Muscle of leg (tissue), 11 donors: ENCODE measurements around the gene KIRREL3. TPM values are rescaled to one million over a fixed set of nuclear protein-coding genes. Genes with fewer than 3 reads are reported as not detected.

Experiments
- DNase-seq: peaks from one replicate; pipeline ENCODE4 v3.0.0; 2013
- H3K27ac ChIP-seq: one replicate; pipeline ENCODE4 v1.5.1; 2013; ENCODE audit warnings: mild to moderate bottlenecking, low read length, control low read depth
- H3K27me3 ChIP-seq: one replicate; pipeline ENCODE4 v1.6.1; 2013; ENCODE audit warnings: low read length; ENCODE audit not compliant: control insufficient read depth, insufficient read depth
- H3K36me3 ChIP-seq: one replicate; pipeline ENCODE4 v1.6.1; 2013; ENCODE audit warnings: low read length; ENCODE audit not compliant: control insufficient read depth, insufficient read depth
- H3K4me1 ChIP-seq: one replicate; pipeline ENCODE4 v1.6.1; 2013; ENCODE audit warnings: low read length; ENCODE audit not compliant: control insufficient read depth, insufficient read depth
- H3K4me3 ChIP-seq: one replicate; pipeline ENCODE4 v1.5.1; 2013; ENCODE audit warnings: low read length, control low read depth
- H3K9me3 ChIP-seq: replicated peaks from 2 replicates; pipeline ENCODE4 v1.6.1; 2013; ENCODE audit warnings: low read depth, low read length; ENCODE audit not compliant: control insufficient read depth
- WGBS: methylation state at CpG from one replicate; pipeline ENCODE4 v1.1.5; 2013; ENCODE audit warnings: missing lambda C conversion rate; ENCODE audit not compliant: insufficient coverage; 5-methylcytosine and 5-hydroxymethylcytosine counted together
- polyA plus RNA-seq, 8 donors: library from polyadenylated mRNA; unstranded; fragments of 120-200 nt; gene quantifications; one replicate each; pipeline versions ENCODE4 v1.2.1 to v1.2.3, GENCODE V29; 2013; ENCODE audit warnings: inconsistent platforms in 1 of 8, low replicate concordance in 1 of 8; ENCODE audit not compliant: insufficient read length in 8 of 8, insufficient read depth in 1 of 8
- total RNA-seq: library from RNA; stranded (reverse); fragments of 120-200 nt; gene quantifications from one replicate; pipeline ENCODE4 v1.2.4, GENCODE V29; 2013

Gene KIRREL3
- total and polyA plus RNA-seq, 9 donors, result 0.27 to 1.8 (median 0.93) TPM

- WGBS, result 70% methylated on average over 3 of the region's 5 CpGs
- Histone ChIP-seq H3K4me3 (no peak overlapping the region), H3K27ac (no peak overlapping the region), H3K27me3 (peaks cover 8% of the 10 kb centered on the region), H3K9me3 (no peaks in the 10 kb centered on the region), H3K36me3 (no peaks in the 10 kb centered on the region), H3K4me1 (peaks cover 6% of the 10 kb centered on the region)
- DNase-seq, result peak; percentile 33
Observed at GRCh38 chr11:126510621-126511370, 489.8 kb downstream of the KIRREL3 start.

GRCh38 chr11:126507646-126508045 lies 492.9 kb downstream of the KIRREL3 start:
- Histone ChIP-seq H3K9me3 (peaks cover 5% of the 10 kb centered on the region), H3K27ac (no peak overlapping the region), H3K27me3 (peaks cover 6% of the 10 kb centered on the region), H3K4me3 (no peak overlapping the region), H3K36me3 (no peaks in the 10 kb centered on the region), H3K4me1 (peaks cover 6% of the 10 kb centered on the region)
- 71% methylated on average over 6 of the region's 8 CpGs for WGBS
- no peak for DNase-seq

- 80% methylated on average over 1 of the region's 4 CpGs for WGBS
- H3K27ac ChIP-seq, result no peak overlapping the region
- H3K27me3 ChIP-seq, result peaks cover 10% of the 10 kb centered on the region
- H3K36me3 ChIP-seq, result no peaks in the 10 kb centered on the region
- peaks cover 6% of the 10 kb centered on the region for H3K4me1 ChIP-seq
- no peak overlapping the region for H3K4me3 ChIP-seq
- peaks cover 5% of the 10 kb centered on the region for H3K9me3 ChIP-seq
- DNase-seq, result no peak
Observed at GRCh38 chr11:126506789-126507188, 493.8 kb downstream of the KIRREL3 start.

DNA sequence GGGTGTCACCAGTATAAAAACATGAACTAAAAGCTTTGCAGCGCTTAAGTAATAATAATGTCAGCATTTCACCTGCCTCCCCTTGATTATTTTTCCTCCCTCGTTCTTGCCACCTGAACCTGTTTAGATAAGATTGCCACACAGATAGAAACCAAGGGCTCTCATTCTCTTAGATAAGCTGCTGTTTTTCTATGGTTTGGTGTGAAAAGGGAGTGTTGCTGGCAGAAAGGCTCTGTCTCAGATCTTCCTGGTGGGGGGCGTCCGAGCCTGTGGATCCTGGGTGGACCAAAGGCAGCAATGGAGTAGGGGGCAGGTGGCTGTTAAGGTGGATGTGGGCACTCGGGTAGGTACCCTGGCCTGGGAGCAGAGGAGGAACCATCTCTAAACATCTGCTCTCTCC lies 497.6 kb downstream of the KIRREL3 start:
- peaks cover 6% of the 10 kb centered on the region for H3K4me1 ChIP-seq
- H3K27ac ChIP-seq, result no peak overlapping the region
- H3K9me3 ChIP-seq, result peaks cover 5% of the 10 kb centered on the region
- H3K4me3 ChIP-seq, result no peak overlapping the region
- DNase-seq, result no peak
- 60% methylated on average over 3 of the region's 5 CpGs for WGBS
- H3K36me3 ChIP-seq, result no peaks in the 10 kb centered on the region
- H3K27me3 ChIP-seq, result peaks cover 23% of the 10 kb centered on the region

DNA sequence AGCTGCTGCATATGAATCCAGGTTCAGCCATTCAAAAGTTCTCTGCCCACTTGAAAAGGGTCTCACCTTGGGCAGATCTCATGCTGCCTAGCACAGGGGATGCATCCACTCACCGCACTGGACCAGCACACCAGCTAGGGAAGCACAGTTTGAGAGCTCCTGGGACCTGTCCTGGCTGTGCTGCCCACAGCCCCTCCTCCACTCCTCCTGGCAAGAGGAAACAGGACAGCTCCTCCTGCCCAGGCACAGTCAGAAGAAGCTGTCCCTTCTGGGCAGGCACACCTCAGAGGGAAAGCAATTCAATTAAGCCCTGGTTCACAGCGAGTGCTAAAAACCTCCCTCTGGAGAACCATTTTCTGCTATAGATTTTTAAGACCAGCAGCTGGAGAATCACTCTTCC lies 498.4 kb downstream of the KIRREL3 start:
- Histone ChIP-seq H3K4me1 (peaks cover 13% of the 10 kb centered on the region), H3K4me3 (no peak overlapping the region), H3K27me3 (peaks cover 23% of the 10 kb centered on the region), H3K27ac (no peak overlapping the region), H3K9me3 (peaks cover 5% of the 10 kb centered on the region), H3K36me3 (no peaks in the 10 kb centered on the region)
- WGBS, result 64% methylated on average over 1 of the region's 2 CpGs
- DNase-seq, result no peak

DNA sequence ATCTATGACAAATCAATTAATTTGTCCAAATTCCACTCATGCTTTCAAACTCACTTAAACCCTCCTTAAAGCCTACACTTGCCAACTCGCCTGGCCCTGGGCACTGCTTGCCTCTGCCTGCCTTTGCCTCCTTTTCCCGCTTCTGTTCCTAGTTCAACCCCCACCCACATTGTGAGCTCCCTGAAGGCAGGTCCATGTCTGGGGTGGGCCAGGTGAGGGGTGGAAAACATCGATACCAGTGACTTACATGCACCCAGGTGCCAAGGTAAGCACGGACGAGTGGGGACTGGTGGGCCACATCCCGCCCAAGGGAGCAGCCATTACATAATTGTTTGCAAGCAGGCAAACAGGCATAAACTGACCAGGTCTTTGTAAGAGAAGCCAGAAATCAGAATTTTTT lies 498.9 kb downstream of the KIRREL3 start:
- no peak for DNase-seq
- H3K27ac ChIP-seq, result no peak overlapping the region
- no peak overlapping the region for H3K4me3 ChIP-seq
- 67% methylated on average over 1 of the region's 6 CpGs for WGBS
- H3K27me3 ChIP-seq, result peaks cover 23% of the 10 kb centered on the region
- H3K4me1 ChIP-seq, result peaks cover 18% of the 10 kb centered on the region
- H3K36me3 ChIP-seq, result no peaks in the 10 kb centered on the region
- H3K9me3 ChIP-seq, result peaks cover 5% of the 10 kb centered on the region

DNA sequence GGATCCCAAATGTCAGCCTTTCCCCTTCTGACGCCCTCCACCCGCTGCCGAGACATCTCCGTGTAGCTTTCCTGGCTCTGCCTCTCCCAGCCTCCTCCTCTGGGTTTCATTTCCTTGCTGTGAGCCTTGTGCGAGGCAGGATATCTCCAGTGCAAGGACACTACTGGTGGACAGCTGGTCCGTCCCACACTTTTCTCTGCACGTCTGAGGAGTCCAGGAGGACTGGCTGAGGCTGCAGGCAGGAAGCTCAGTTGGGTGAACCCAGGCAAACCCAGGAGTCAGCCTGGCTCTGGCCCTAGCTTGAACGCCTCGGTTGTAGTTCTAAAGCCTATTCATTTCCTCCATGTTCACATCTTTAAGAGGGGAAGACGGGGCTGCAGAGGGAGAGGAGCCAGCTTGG lies 499.6 kb downstream of the KIRREL3 start:
- 26% methylated on average over 7 of the region's 10 CpGs for WGBS
- H3K27me3 ChIP-seq, result peaks cover 23% of the 10 kb centered on the region
- H3K9me3 ChIP-seq, result peaks cover 5% of the 10 kb centered on the region

GRCh38 chr11:126499131-126499752 lies 501.3 kb downstream of the KIRREL3 start:
- no peak overlapping the region for H3K4me3 ChIP-seq
- H3K27ac ChIP-seq, result no peak overlapping the region
- no peaks in the 10 kb centered on the region for H3K36me3 ChIP-seq
- H3K27me3 ChIP-seq, result peaks cover 23% of the 10 kb centered on the region
- H3K9me3 ChIP-seq, result no peaks in the 10 kb centered on the region
- DNase-seq, result no peak
- 52% methylated on average over 13 of the region's 19 CpGs for WGBS
- peaks cover 22% of the 10 kb centered on the region for H3K4me1 ChIP-seq

More for the DNA sequence above, 499.6 kb downstream of the KIRREL3 start:
- H3K27ac ChIP-seq, result no peak overlapping the region
- DNase-seq, result no peak
- H3K4me1 ChIP-seq, result peaks cover 22% of the 10 kb centered on the region
- no peak overlapping the region for H3K4me3 ChIP-seq
- H3K36me3 ChIP-seq, result no peaks in the 10 kb centered on the region

GRCh38 chr11:126498281-126498680 lies 502.3 kb downstream of the KIRREL3 start:
- Histone ChIP-seq H3K27ac (no peak overlapping the region), H3K27me3 (peaks cover 23% of the 10 kb centered on the region), H3K4me3 (no peak overlapping the region), H3K36me3 (no peaks in the 10 kb centered on the region), H3K9me3 (no peaks in the 10 kb centered on the region), H3K4me1 (peaks cover 22% of the 10 kb centered on the region)
- 90% methylated on average over 2 of the region's 9 CpGs for WGBS
- no peak for DNase-seq

DNA sequence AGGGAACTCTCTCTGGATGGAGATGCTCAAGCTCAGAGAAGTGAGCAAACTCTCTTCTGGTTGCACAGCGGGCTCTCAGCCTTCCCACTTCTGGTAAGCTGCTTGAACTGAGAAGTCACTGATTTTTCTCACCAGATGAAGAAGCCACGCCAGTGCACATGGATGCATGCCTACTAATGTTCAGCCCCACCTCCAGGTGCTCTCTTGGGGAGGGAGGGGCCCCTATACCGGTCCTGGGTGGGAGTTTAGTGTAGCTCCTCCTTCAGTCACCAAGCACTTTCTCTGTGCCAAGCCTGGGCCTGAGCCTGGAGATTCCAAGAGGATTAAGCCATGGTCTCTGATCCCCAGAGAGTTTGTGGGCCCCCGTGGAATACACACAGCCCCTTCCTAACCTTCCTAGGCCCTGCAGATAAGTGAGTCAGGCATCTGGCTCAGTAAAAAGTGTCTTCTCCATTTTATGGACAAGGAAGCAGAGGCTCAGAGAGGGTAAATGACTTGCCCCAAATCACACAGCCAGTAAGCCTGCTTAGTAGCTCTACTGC lies 502.9 kb downstream of the KIRREL3 start:
- Histone ChIP-seq H3K36me3 (no peaks in the 10 kb centered on the region), H3K4me3 (no peak overlapping the region), H3K9me3 (no peaks in the 10 kb centered on the region), H3K4me1 (peaks cover 22% of the 10 kb centered on the region), H3K27ac (no peak overlapping the region), H3K27me3 (peaks cover 21% of the 10 kb centered on the region)
- 100% methylated on average over 1 of the region's 4 CpGs for WGBS
- DNase-seq, result no peak
